ENCODE data around the gene KAT7.
"Not testable (repeated sequence)": the region's sequence is repeated elsewhere in the genome, so short reads cannot be mapped to it uniquely, and the experiment has no call there.

Gene KAT7

GRCh38 chr17:49815761-49816281 is 27.3 kb downstream of the KAT7 start:
- peak overlapping the region; percentile 92 for H3K9ac ChIP-seq (ENCODE audit: low read depth, low read length)
- peak overlapping the region; percentile 66 for H3K4me3 ChIP-seq (ENCODE audit: low read length)
- peaks cover 45% of the 10 kb centered on the region; the same call in 1 of the 2 replicates for H3K4me1 ChIP-seq (ENCODE audit: insufficient read depth, low read length)

GRCh38 chr17:49817993-49818392 is 29.5 kb downstream of the KAT7 start:
- Histone ChIP-seq H3K27me3 (ENCODE audit: insufficient read depth, low read length) (no peaks in the 10 kb centered on the region), H3K36me3 (ENCODE audit: insufficient read depth, low read depth, low read length) (peaks cover 69% of the 10 kb centered on the region), H3K4me3 (ENCODE audit: low read length) (no peak overlapping the region), H3K4me1 (ENCODE audit: insufficient read depth, low read length) (peaks cover 44% of the 10 kb centered on the region; the same call in 1 of the 2 replicates), H3K9me3 (ENCODE audit: insufficient read depth, low read depth, low read length) (no peaks in the 10 kb centered on the region), H3K27ac (ENCODE audit: low read length) (peak overlapping the region; percentile 59), H3K9ac (ENCODE audit: low read depth, low read length) (peak overlapping the region; percentile 80; the same call in 1 of the 2 replicates)

More at GRCh38 chr17:49815761-49816281, 27.3 kb downstream of the KAT7 start:
- Histone ChIP-seq H3K27me3 (ENCODE audit: insufficient read depth, low read length) (no peaks in the 10 kb centered on the region), H3K27ac (ENCODE audit: low read length) (peak overlapping the region; percentile 84), H3K36me3 (ENCODE audit: insufficient read depth, low read depth, low read length) (peaks cover 62% of the 10 kb centered on the region), H3K9me3 (ENCODE audit: insufficient read depth, low read depth, low read length) (no peaks in the 10 kb centered on the region)

GRCh38 chr17:49819138-49819537 is 30.7 kb downstream of the KAT7 start:
- Histone ChIP-seq H3K4me3 (ENCODE audit: low read length) (no peak overlapping the region), H3K27ac (ENCODE audit: low read length) (no peak overlapping the region), H3K4me1 (ENCODE audit: insufficient read depth, low read length) (peaks cover 35% of the 10 kb centered on the region; the same call in 1 of the 2 replicates), H3K36me3 (ENCODE audit: insufficient read depth, low read depth, low read length) (peaks cover 72% of the 10 kb centered on the region), H3K9ac (ENCODE audit: low read depth, low read length) (0 out of 2 replicates have a peak overlapping the region, but pooled peaks have one; percentile 24), H3K9me3 (ENCODE audit: insufficient read depth, low read depth, low read length) (no peaks in the 10 kb centered on the region), H3K27me3 (ENCODE audit: insufficient read depth, low read length) (no peaks in the 10 kb centered on the region)

- no peak overlapping the region for H3K9ac ChIP-seq (ENCODE audit: low read depth, low read length)
- H3K9me3 ChIP-seq (ENCODE audit: insufficient read depth, low read depth, low read length): no peaks in the 10 kb centered on the region
- no peak overlapping the region for H3K27ac ChIP-seq (ENCODE audit: low read length)
- H3K27me3 ChIP-seq (ENCODE audit: insufficient read depth, low read length): no peaks in the 10 kb centered on the region
- no peak overlapping the region; the same call in 1 of the 2 replicates for H3K4me3 ChIP-seq (ENCODE audit: low read length)
- H3K4me1 ChIP-seq (ENCODE audit: insufficient read depth, low read length): peaks cover 30% of the 10 kb centered on the region; the same call in 1 of the 2 replicates
- H3K36me3 ChIP-seq (ENCODE audit: insufficient read depth, low read depth, low read length): peaks cover 76% of the 10 kb centered on the region
These were observed 31.2 kb downstream of the KAT7 start for GRCh38 chr17:49819651-49820050.

- H3K9me3 ChIP-seq (ENCODE audit: insufficient read depth, low read depth, low read length): no peaks in the 10 kb centered on the region
- peaks cover 28% of the 10 kb centered on the region; the same call in 1 of the 2 replicates for H3K4me1 ChIP-seq (ENCODE audit: insufficient read depth, low read length)
- no peak overlapping the region for H3K27ac ChIP-seq (ENCODE audit: low read length)
- H3K9ac ChIP-seq (ENCODE audit: low read depth, low read length): no peak overlapping the region
- no peaks in the 10 kb centered on the region for H3K27me3 ChIP-seq (ENCODE audit: insufficient read depth, low read length)
- peaks cover 87% of the 10 kb centered on the region for H3K36me3 ChIP-seq (ENCODE audit: insufficient read depth, low read depth, low read length)
- H3K4me3 ChIP-seq (ENCODE audit: low read length): no peak overlapping the region
These were observed 32.3 kb downstream of the KAT7 start for GRCh38 chr17:49820773-49821172.

- Histone ChIP-seq H3K4me1 (ENCODE audit: insufficient read depth, low read length) (peaks cover 24% of the 10 kb centered on the region; the same call in 1 of the 2 replicates), H3K27ac (ENCODE audit: low read length) (no peak overlapping the region), H3K27me3 (ENCODE audit: insufficient read depth, low read length) (no peaks in the 10 kb centered on the region), H3K36me3 (ENCODE audit: insufficient read depth, low read depth, low read length) (peaks cover 94% of the 10 kb centered on the region), H3K9ac (ENCODE audit: low read depth, low read length) (no peak overlapping the region), H3K4me3 (ENCODE audit: low read length) (no peak overlapping the region), H3K9me3 (ENCODE audit: insufficient read depth, low read depth, low read length) (no peaks in the 10 kb centered on the region)
These were observed 33.0 kb downstream of the KAT7 start for GRCh38 chr17:49821466-49821865.

GRCh38 chr17:49821916-49822315 is 33.4 kb downstream of the KAT7 start:
- H3K36me3 ChIP-seq (ENCODE audit: insufficient read depth, low read depth, low read length): peaks cover 95% of the 10 kb centered on the region
- no peak overlapping the region for H3K9ac ChIP-seq (ENCODE audit: low read depth, low read length)
- H3K4me3 ChIP-seq (ENCODE audit: low read length): no peak overlapping the region
- no peaks in the 10 kb centered on the region for H3K27me3 ChIP-seq (ENCODE audit: insufficient read depth, low read length)
- no peaks in the 10 kb centered on the region for H3K9me3 ChIP-seq (ENCODE audit: insufficient read depth, low read depth, low read length)
- no peak overlapping the region for H3K27ac ChIP-seq (ENCODE audit: low read length)
- H3K4me1 ChIP-seq (ENCODE audit: insufficient read depth, low read length): peaks cover 20% of the 10 kb centered on the region; the same call in 1 of the 2 replicates

GRCh38 chr17:49822829-49823228 is 34.3 kb downstream of the KAT7 start:
- Histone ChIP-seq H3K4me1 (ENCODE audit: insufficient read depth, low read length) (peaks cover 11% of the 10 kb centered on the region; the same call in 1 of the 2 replicates), H3K27me3 (ENCODE audit: insufficient read depth, low read length) (no peaks in the 10 kb centered on the region), H3K36me3 (ENCODE audit: insufficient read depth, low read depth, low read length) (peaks cover 96% of the 10 kb centered on the region), H3K9me3 (ENCODE audit: insufficient read depth, low read depth, low read length) (no peaks in the 10 kb centered on the region), H3K27ac (ENCODE audit: low read length) (no peak overlapping the region), H3K4me3 (ENCODE audit: low read length) (no peak overlapping the region), H3K9ac (ENCODE audit: low read depth, low read length) (no peak overlapping the region)

GRCh38 chr17:49823614-49824013 is 35.1 kb downstream of the KAT7 start:
- H3K9ac ChIP-seq (ENCODE audit: low read depth, low read length): no peak overlapping the region
- H3K27me3 ChIP-seq (ENCODE audit: insufficient read depth, low read length): no peaks in the 10 kb centered on the region
- H3K27ac ChIP-seq (ENCODE audit: low read length): no peak overlapping the region
- peaks cover 96% of the 10 kb centered on the region for H3K36me3 ChIP-seq (ENCODE audit: insufficient read depth, low read depth, low read length)
- H3K4me1 ChIP-seq (ENCODE audit: insufficient read depth, low read length): peaks cover 10% of the 10 kb centered on the region; the same call in 1 of the 2 replicates
- no peak overlapping the region for H3K4me3 ChIP-seq (ENCODE audit: low read length)
- no peaks in the 10 kb centered on the region for H3K9me3 ChIP-seq (ENCODE audit: insufficient read depth, low read depth, low read length)

GRCh38 chr17:49825645-49826044 is 37.2 kb downstream of the KAT7 start:
- Histone ChIP-seq H3K4me1 (ENCODE audit: insufficient read depth, low read length) (peaks cover 8% of the 10 kb centered on the region), H3K36me3 (ENCODE audit: insufficient read depth, low read depth, low read length) (peaks cover 99% of the 10 kb centered on the region), H3K9ac (ENCODE audit: low read depth, low read length) (no peak overlapping the region; the same call in 1 of the 2 replicates), H3K27me3 (ENCODE audit: insufficient read depth, low read length) (no peaks in the 10 kb centered on the region), H3K27ac (ENCODE audit: low read length) (peak overlapping the region; percentile 1), H3K4me3 (ENCODE audit: low read length) (no peak overlapping the region), H3K9me3 (ENCODE audit: insufficient read depth, low read depth, low read length) (no peaks in the 10 kb centered on the region)

- H3K4me3 ChIP-seq (ENCODE audit: low read length); H3K9me3 ChIP-seq (ENCODE audit: insufficient read depth, low read depth, low read length); H3K27me3 ChIP-seq (ENCODE audit: insufficient read depth, low read length); H3K4me1 ChIP-seq (ENCODE audit: insufficient read depth, low read length); H3K27ac ChIP-seq (ENCODE audit: low read length); H3K9ac ChIP-seq (ENCODE audit: low read depth, low read length): not testable (repeated sequence)
- peaks cover 93% of the 10 kb centered on the region for H3K36me3 ChIP-seq (ENCODE audit: insufficient read depth, low read depth, low read length)
These were observed 39.8 kb downstream of the KAT7 start for GRCh38 chr17:49828325-49828724.

GRCh38 chr17:49829026-49829425 is 40.5 kb downstream of the KAT7 start:
- Histone ChIP-seq H3K4me1 (ENCODE audit: insufficient read depth, low read length) (peaks cover 8% of the 10 kb centered on the region), H3K27me3 (ENCODE audit: insufficient read depth, low read length) (no peaks in the 10 kb centered on the region), H3K9me3 (ENCODE audit: insufficient read depth, low read depth, low read length) (no peaks in the 10 kb centered on the region), H3K4me3 (ENCODE audit: low read length) (no peak overlapping the region), H3K27ac (ENCODE audit: low read length) (no peak overlapping the region), H3K9ac (ENCODE audit: low read depth, low read length) (no peak overlapping the region), H3K36me3 (ENCODE audit: insufficient read depth, low read depth, low read length) (peaks cover 93% of the 10 kb centered on the region)
